HEK293T (cell line): ENCODE data around the gene GFER.

Source experiments
- CTCF ChIA-PET: fragments of 350-600 bp; formaldehyde crosslinking; extraction: SDS; loops from one replicate; lab custom pipeline; 2021; ENCODE audit warnings: antibody characterized with exemption, inconsistent platforms; lab: Yijun Ruan, JAX
- POLR2A ChIA-PET: fragments of 350-600 bp; formaldehyde crosslinking; extraction: SDS; loops from one replicate; lab custom pipeline; 2020; ENCODE audit warnings: antibody characterized with exemption, inconsistent platforms; lab: Yijun Ruan, JAX
- DNase-seq: peaks from one replicate; pipeline ENCODE4 v3.0.0; 2012; ENCODE audit warnings: mixed read lengths; ENCODE audit errors: extremely low spot score
- ARNT ChIP-seq: fragments of 450-650 bp; IDR thresholded peaks from 2 replicates; pipeline ENCODE4 v1.6.1; 2017; ENCODE audit warnings: mild to moderate bottlenecking
- BHLHE40 ChIP-seq: fragments of 450-650 bp; IDR thresholded peaks from 2 replicates; pipeline ENCODE4 v1.6.1; 2016; ENCODE audit warnings: mild to moderate bottlenecking, moderate library complexity, borderline replicate concordance
- CTBP1 ChIP-seq: fragments of 450-650 bp; IDR thresholded peaks from 2 replicates; pipeline ENCODE4 v1.6.1; 2016; ENCODE audit warnings: borderline replicate concordance
- ELF4 ChIP-seq: fragments of 450-650 bp; IDR thresholded peaks from 2 replicates; pipeline ENCODE4 v1.6.1; 2017; ENCODE audit warnings: antibody characterized with exemption
- FOXA1 ChIP-seq: fragments of 450-650 bp; IDR thresholded peaks from 2 replicates; pipeline ENCODE4 v1.6.1; 2016; ENCODE audit warnings: mild to moderate bottlenecking
- FOXK2 ChIP-seq: fragments of 450-650 bp; IDR thresholded peaks from 2 replicates; pipeline ENCODE4 v1.6.1; 2016; ENCODE audit warnings: mild to moderate bottlenecking
- FOXM1 ChIP-seq: fragments of 450-650 bp; IDR thresholded peaks from 2 replicates; pipeline ENCODE4 v1.6.1; 2017; ENCODE audit warnings: mild to moderate bottlenecking, borderline replicate concordance
- HDGF ChIP-seq: fragments of 450-650 bp; IDR thresholded peaks from 2 replicates; pipeline ENCODE4 v1.6.1; 2017; ENCODE audit warnings: antibody characterized with exemption, borderline replicate concordance
- L3MBTL2 ChIP-seq: fragments of 450-650 bp; conservative IDR thresholded peaks from 2 replicates; pipeline ENCODE4 v1.6.1; 2016; ENCODE audit warnings: mild to moderate bottlenecking
- LEF1 ChIP-seq: fragments of 450-650 bp; IDR thresholded peaks from 2 replicates; pipeline ENCODE4 v1.6.1; 2017; ENCODE audit warnings: mild to moderate bottlenecking, borderline replicate concordance
- NFRKB ChIP-seq: fragments of 450-650 bp; IDR thresholded peaks from 2 replicates; pipeline ENCODE4 v1.6.1; 2016; ENCODE audit warnings: mild to moderate bottlenecking, moderate library complexity
- PKNOX1 ChIP-seq: fragments of 450-650 bp; IDR thresholded peaks from 2 replicates; pipeline ENCODE4 v1.6.1; 2016
- SP1 ChIP-seq: fragments of 450-650 bp; IDR thresholded peaks from 2 replicates; pipeline ENCODE4 v1.6.1; 2017
- SUZ12 ChIP-seq: fragments of 450-650 bp; IDR thresholded peaks from 2 replicates; pipeline ENCODE4 v1.6.1; 2016; ENCODE audit warnings: mild to moderate bottlenecking
- TARDBP ChIP-seq: fragments of 450-650 bp; IDR thresholded peaks from 2 replicates; pipeline ENCODE4 v1.6.1; 2016
- ZNF384 ChIP-seq: fragments of 450-650 bp; IDR thresholded peaks from 2 replicates; pipeline ENCODE4 v1.6.1; 2016

The GFER gene

DNA sequence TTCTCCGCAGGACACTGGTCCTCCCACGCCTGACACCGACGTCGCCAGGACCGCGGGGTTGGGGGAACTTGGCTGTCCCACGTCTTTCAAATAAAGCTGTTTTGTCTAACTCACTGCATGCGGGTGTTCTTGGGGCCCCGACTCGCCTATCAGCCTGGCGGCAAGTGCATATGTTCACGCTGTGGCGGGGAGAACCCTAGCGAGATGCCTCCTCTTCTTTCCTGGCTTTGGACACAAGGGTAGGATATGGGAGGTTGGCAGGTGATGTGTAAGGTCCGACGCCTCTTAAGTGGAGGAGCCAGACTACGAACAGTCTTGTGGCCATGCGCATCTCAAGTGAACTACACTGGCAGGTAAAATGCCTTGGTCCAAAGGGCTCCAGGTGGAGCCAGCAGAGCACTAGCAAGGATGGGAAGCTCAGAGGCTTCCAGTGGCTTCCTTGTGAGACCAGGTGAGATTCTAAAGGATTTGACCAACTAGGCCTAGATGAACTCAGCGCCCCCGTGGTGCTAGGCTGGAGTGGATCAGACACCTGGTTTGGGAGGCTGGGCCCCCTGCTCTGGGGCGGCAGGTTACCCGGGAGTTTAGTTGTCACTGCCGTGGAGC lies 18.5 kb upstream of the GFER start:
- DNase-seq = no peak
- CTCF ChIA-PET = interaction anchor here (0.7 to 1.4 kb wide), 2 partner anchors 24 to 120 kb away, joined by 4 to 7 read pairs; no protein-coding TSS in a partner anchor
- TF ChIP-seq FOXM1 (no peak), TARDBP (no peak), ARNT (no peak), LEF1 (no peak), BHLHE40 (no peak)
- POLR2A ChIA-PET = interaction anchor here (0.6 to 4.6 kb wide), 59 partner anchors 9 to 266 kb away, joined by 3 to 95 read pairs (median 6); partner anchors contain the start of genes FAHD1, GFER, HAGH and MAPK8IP3

DNA sequence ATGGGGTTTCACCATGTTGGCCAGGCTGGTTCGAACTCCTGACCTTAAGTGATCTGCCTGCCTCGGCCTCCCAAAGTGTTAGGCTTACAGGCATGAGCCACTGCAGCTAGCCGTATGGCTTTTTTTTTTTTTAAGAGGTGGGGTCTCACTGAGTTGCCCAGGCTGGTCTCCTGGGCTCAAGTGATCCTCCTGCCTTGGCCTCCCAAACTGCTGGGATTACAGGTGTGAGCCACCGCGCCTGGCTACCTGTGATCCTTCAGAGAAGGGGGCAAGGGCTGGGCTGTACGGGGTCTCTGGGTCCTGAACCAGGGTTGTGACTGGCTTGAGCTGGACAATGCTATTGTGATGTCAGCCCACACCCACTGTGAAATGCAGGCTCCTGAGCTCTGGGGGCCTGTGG lies 17.5 kb upstream of the GFER start, which contains the start of gene RNF151:
Gene RNF151 (plus strand): TSS at position 397 of the 400 bp plus-strand sequence. CDS start 26 bp downstream, outside the sequence.
- TF ChIP-seq HDGF = no peak
- TF ChIP-seq TARDBP = no peak
- TF ChIP-seq PKNOX1 = no peak
- TF ChIP-seq ARNT = no peak
- TF ChIP-seq LEF1 = no peak
- TF ChIP-seq ELF4 = no peak
- no peak for TF ChIP-seq BHLHE40
- no peak for TF ChIP-seq SUZ12
- POLR2A ChIA-PET = interaction anchor here (0.9 to 4.6 kb wide), 6 partner anchors 11 to 189 kb away, joined by 3 to 95 read pairs (median 30); partner anchors contain the start of genes GFER, MSRB1, NOXO1 and TRAF7
- CTCF ChIA-PET = interaction anchor here (0.7 kb wide), 1 partner anchor 121 kb away, joined by 4 read pairs; no protein-coding TSS in a partner anchor
- no peak for DNase-seq

GRCh38 chr16:1968146-1968953 lies 15.6 kb upstream of the GFER start:
- ChIA-PET CTCF (interaction anchor here (1.2 kb wide), 1 partner anchor 27 kb away, joined by 3 read pairs; no protein-coding TSS in a partner anchor), POLR2A (interaction anchor here (0.6 to 1.3 kb wide), 4 partner anchors 10 to 36 kb away, joined by 3 to 4 read pairs (median 3); partner anchors contain the start of gene MSRB1)
- TF ChIP-seq ZNF384 = no peak
- TF ChIP-seq NFRKB = no peak
- TF ChIP-seq ARNT = no peak
- no peak for TF ChIP-seq HDGF
- TF ChIP-seq LEF1 = no peak
- no peak for TF ChIP-seq TARDBP
- no peak for TF ChIP-seq ELF4
- no peak for TF ChIP-seq FOXA1
- TF ChIP-seq BHLHE40 = no peak
- no peak for TF ChIP-seq FOXK2
- TF ChIP-seq PKNOX1 = no peak
- TF ChIP-seq FOXM1 = no peak
- TF ChIP-seq SP1 = no peak
- no peak for TF ChIP-seq L3MBTL2
- no peak for TF ChIP-seq CTBP1
- TF ChIP-seq SUZ12 = no peak
- no peak for DNase-seq

DNA sequence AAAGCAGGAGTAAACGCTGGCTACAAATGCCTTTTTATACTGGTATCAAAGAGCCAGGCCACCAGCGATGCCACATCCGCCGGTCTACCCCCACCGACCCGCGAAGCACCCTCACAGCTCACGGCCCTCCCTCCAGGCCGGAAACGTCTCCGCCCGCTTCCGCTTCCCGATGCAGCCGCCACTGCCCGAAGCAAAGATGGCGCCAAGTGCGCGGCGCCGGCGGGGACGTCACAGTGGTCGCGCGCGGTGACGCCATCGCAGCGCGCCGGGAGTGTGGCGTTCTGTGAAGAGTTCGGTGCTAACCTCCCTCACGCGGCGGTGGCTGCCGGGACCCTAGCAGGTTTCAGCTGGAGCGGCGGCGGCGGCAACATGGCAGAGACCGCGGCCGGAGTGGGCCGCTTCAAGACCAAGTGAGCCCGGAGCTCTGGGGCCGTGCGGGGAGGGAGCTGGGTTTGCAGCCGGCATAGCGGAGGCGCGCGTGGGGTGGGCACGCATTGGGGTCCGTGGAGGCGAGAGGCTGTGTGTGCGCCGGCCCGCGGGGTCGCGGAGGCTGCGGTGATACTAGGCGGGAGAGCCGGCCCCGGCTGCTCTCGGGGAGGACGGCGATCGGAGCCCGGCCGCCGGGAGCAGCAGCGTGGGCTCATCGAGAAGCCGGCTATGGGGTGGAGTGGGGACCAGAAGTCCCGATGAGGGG lies 12.1 kb upstream of the GFER start, which contains the start of gene TBL3:
Gene TBL3 (plus strand): TSS at position 258 of the 694 bp plus-strand sequence. CDS start 112 bp downstream, at position 370.
- DNase-seq = peak; percentile 95
- ChIA-PET CTCF (interaction anchor here (0.6 to 1.4 kb wide), 2 partner anchors 43 to 92 kb away, joined by 3 read pairs; no protein-coding TSS in a partner anchor), POLR2A (interaction anchor here (0.6 to 3.4 kb wide), 17 partner anchors 9 to 193 kb away, joined by 3 to 33 read pairs (median 4); partner anchors contain the start of genes GFER, MSRB1, NOXO1 and NUBP2)
- TF ChIP-seq ARNT = no peak
- no peak for TF ChIP-seq FOXA1
- TF ChIP-seq SUZ12 = no peak
- TF ChIP-seq BHLHE40 = no peak
- TF ChIP-seq NFRKB = no peak
- TF ChIP-seq LEF1 = peak; percentile 6; the same call in 1 of the 2 replicates
- peak; percentile 97 for TF ChIP-seq ELF4
- peak; percentile 71 for TF ChIP-seq L3MBTL2
- TF ChIP-seq CTBP1 = no peak; the same call in none of the 2 replicates
- TF ChIP-seq FOXK2 = no peak
- no peak for TF ChIP-seq SP1
- TF ChIP-seq PKNOX1 = no peak; the same call in 1 of the 2 replicates
- no peak; the same call in 1 of the 2 replicates for TF ChIP-seq HDGF
- TF ChIP-seq ZNF384 = no peak
- TF ChIP-seq FOXM1 = no peak
- TF ChIP-seq TARDBP = no peak

DNA sequence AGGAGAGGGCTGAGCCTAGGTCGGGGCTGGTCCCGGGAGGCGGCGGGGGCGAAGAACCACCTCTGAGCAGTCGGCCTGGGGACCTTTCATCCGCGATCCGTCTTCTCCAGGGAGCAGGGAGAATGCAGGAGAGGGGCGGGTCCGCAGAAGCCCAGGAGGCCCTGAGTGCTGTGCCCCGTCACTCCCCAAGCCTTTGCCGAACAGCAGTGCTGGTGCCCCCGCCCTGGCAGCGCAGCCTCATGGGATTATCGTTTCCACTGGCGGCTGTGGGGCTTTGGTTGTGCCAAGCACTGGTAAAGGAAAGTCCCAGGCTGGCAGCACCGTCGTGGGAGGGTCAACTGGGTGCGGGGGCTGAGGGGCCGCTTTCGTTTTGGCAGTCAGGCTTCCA lies 11.5 kb upstream of the GFER start:
- TF ChIP-seq ELF4 = no peak
- no peak for TF ChIP-seq NFRKB
- no peak for TF ChIP-seq LEF1
- no peak for TF ChIP-seq FOXK2
- no peak for TF ChIP-seq SP1
- TF ChIP-seq CTBP1 = no peak
- CTCF ChIA-PET = interaction anchor here (1.4 kb wide), 1 partner anchor 43 kb away, joined by 3 read pairs; no protein-coding TSS in a partner anchor

More for the DNA sequence above, 11.5 kb upstream of the GFER start:
- POLR2A ChIA-PET = interaction anchor here (1.2 to 3.4 kb wide), 6 partner anchors 8 to 183 kb away, joined by 4 to 33 read pairs (median 18); partner anchors contain the start of genes MSRB1, NOXO1, RPS2 and TRAF7
- DNase-seq = peak; percentile 55
